Erythroblast (primary cell): ENCODE results near the gene CER1.

Source experiments
- GATA1 ChIP-seq: IDR thresholded peaks from 2 replicates; pipeline ENCODE4 v1.6.1; 2011; ENCODE audit warnings: low read depth, mild to moderate bottlenecking, control low read depth, low read length, moderate library complexity
- POLR2A ChIP-seq: IDR thresholded peaks from 2 replicates; pipeline ENCODE4 v1.6.1; 2011; ENCODE audit warnings: mild to moderate bottlenecking, low read length

DNA sequence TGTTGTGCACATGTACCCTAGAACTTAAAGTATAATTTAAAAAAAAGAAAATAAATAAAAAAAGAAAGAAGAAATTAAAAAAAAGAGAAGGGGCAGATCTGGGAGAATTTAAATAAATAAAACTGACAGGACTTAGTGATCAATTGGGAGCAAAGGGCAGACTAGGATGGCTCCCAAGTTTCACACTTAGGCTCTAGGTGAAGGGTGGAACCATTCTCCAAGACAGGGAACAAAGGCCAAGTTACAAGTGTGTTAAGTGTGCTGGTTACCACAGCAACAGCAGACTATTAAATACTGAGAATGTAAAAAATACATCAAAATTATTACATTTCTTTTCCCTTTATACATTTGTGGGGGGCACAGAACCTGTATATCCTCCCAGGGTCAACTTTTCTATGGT lies 36.4 kb downstream of the CER1 start:
- TF ChIP-seq POLR2A (no peak), GATA1 (no peak)
